CD14-positive monocyte (primary cell): ENCODE data around the gene ABHD1. TPM values are rescaled to one million over a fixed set of nuclear protein-coding genes. Genes with fewer than 3 reads are reported as not detected.

Source experiments
- DNase-seq, 3 donors: peaks; one replicate each; pipeline ENCODE4 v3.0.0-alpha.2; 2011 to 2022
- H2AFZ ChIP-seq: 2 replicates; pipeline ENCODE4 v1.6.0; 2012; ENCODE audit warnings: mild to moderate bottlenecking, low read depth, low read length, inconsistent platforms; ENCODE audit not compliant: insufficient read depth, poor library complexity, severe bottlenecking
- H3K27ac ChIP-seq, 2 donors: 1 replicate in 1 of 2; 2 replicates in 1 of 2; pipeline ENCODE4 v1.5.1; 2012 to 2013; ENCODE audit warnings: low read length in 2 of 2, control low read depth in 1 of 2, inconsistent platforms in 1 of 2, low read depth in 1 of 2, mild to moderate bottlenecking in 1 of 2
- H3K27me3 ChIP-seq, 2 donors: one replicate each; pipeline versions ENCODE4 v1.6.0 to v1.6.1; 2011 to 2013; ENCODE audit warnings: low read length in 2 of 2; ENCODE audit not compliant: control insufficient read depth in 2 of 2, insufficient read depth in 2 of 2
- H3K36me3 ChIP-seq, 2 donors: replicated peaks in 1 of 2; 1 replicate in 1 of 2; 2 replicates in 1 of 2; pipeline versions ENCODE4 v1.5.1 to v1.6.1; 2012 to 2013; ENCODE audit warnings: low read length in 2 of 2, control low read depth in 1 of 2, inconsistent platforms in 1 of 2, mild to moderate bottlenecking in 1 of 2; ENCODE audit not compliant: insufficient read depth in 2 of 2, control insufficient read depth in 1 of 2
- H3K4me1 ChIP-seq, 2 donors: 1 replicate in 1 of 2; 2 replicates in 1 of 2; pipeline versions ENCODE4 v1.5.1 to v1.6.1; 2012 to 2013; ENCODE audit warnings: low read length in 2 of 2, control low read depth in 1 of 2, inconsistent platforms in 1 of 2, mild to moderate bottlenecking in 1 of 2, moderate library complexity in 1 of 2; ENCODE audit not compliant: insufficient read depth in 2 of 2, control insufficient read depth in 1 of 2
- H3K4me2 ChIP-seq: replicated peaks from 2 replicates; pipeline ENCODE3; 2012; ENCODE audit warnings: low read length, moderate library complexity, mild to moderate bottlenecking; ENCODE audit not compliant: poor library complexity, severe bottlenecking; ENCODE audit errors: extremely low read depth
- H3K4me3 ChIP-seq, 3 experiments: fragments of 200-600 bp in 1 of 3; sonication (generic) in 1 of 3; replicated peaks in 1 of 3; 1 replicate in 2 of 3; 2 replicates in 1 of 3; pipeline ENCODE4 v1.5.1; 2011 to 2013; ENCODE audit warnings: low read length in 3 of 3, mild to moderate bottlenecking in 3 of 3, control low read depth in 2 of 3, low read depth in 2 of 3, inconsistent platforms in 1 of 3, moderate library complexity in 1 of 3
- H3K79me2 ChIP-seq: 2 replicates; pipeline ENCODE4 v1.6.0; 2012; ENCODE audit warnings: mild to moderate bottlenecking, control low read depth, inconsistent platforms, low read length, moderate library complexity; ENCODE audit not compliant: insufficient read depth
- H3K9ac ChIP-seq: 2 replicates; pipeline ENCODE4 v1.6.0; 2017; ENCODE audit warnings: low read length, mild to moderate bottlenecking; ENCODE audit not compliant: insufficient read depth, poor library complexity, severe bottlenecking
- H3K9me3 ChIP-seq, 2 donors: replicated peaks in 1 of 2; 1 replicate in 1 of 2; 2 replicates in 1 of 2; pipeline versions ENCODE4 v1.5.1 to v1.6.1; 2012 to 2013; ENCODE audit warnings: low read length in 2 of 2, control low read depth in 1 of 2; ENCODE audit not compliant: control insufficient read depth in 1 of 2, insufficient read depth in 1 of 2
- H4K20me1 ChIP-seq: 2 replicates; pipeline ENCODE4 v1.6.0; 2012; ENCODE audit warnings: mild to moderate bottlenecking, low read length, control low read depth, moderate library complexity; ENCODE audit not compliant: insufficient read depth
- H3K27ac Mint-ChIP-seq, 7 donors: one replicate each; pipeline ENCODE4 v1.8.0; 2020; ENCODE audit warnings: mild to moderate bottlenecking in 7 of 7, mixed read lengths in 7 of 7, moderate library complexity in 6 of 7, inconsistent platforms in 2 of 7
- H3K27me3 Mint-ChIP-seq, 3 donors: one replicate each; pipeline ENCODE4 v1.8.0; 2021 to 2022; ENCODE audit warnings: low read depth in 3 of 3, mild to moderate bottlenecking in 3 of 3, mixed read lengths in 3 of 3, moderate library complexity in 3 of 3, inconsistent platforms in 1 of 3
- H3K36me3 Mint-ChIP-seq, 2 donors: one replicate each; pipeline ENCODE4 v1.8.0; 2020; ENCODE audit warnings: mixed read lengths in 2 of 2, inconsistent platforms in 1 of 2, mild to moderate bottlenecking in 1 of 2
- H3K4me1 Mint-ChIP-seq: one replicate; pipeline ENCODE4 v1.8.0; 2020; ENCODE audit warnings: mild to moderate bottlenecking, mixed read lengths
- H3K4me3 Mint-ChIP-seq, 2 donors: one replicate each; pipeline ENCODE4 v1.8.0; 2020; ENCODE audit warnings: mild to moderate bottlenecking in 2 of 2, mixed read lengths in 2 of 2, moderate library complexity in 1 of 2
- H3K9me3 Mint-ChIP-seq, 7 donors: one replicate each; pipeline ENCODE4 v1.8.0; 2020 to 2022; ENCODE audit warnings: mixed read lengths in 7 of 7, mild to moderate bottlenecking in 6 of 7, moderate library complexity in 6 of 7, inconsistent platforms in 2 of 7
- WGBS: methylation state at CpG from one replicate; pipeline ENCODE4 v1.1.5; 2013; ENCODE audit warnings: missing lambda C conversion rate; ENCODE audit not compliant: insufficient coverage; 5-methylcytosine and 5-hydroxymethylcytosine counted together
- intact Hi-C, 2 donors: fragments of 100-400 bp; cut with micrococcal nuclease; formaldehyde crosslinking; loops; one replicate each; pipeline versions ENCODE4 v1.15.0 to v1.15.1; 2023
- polyA plus RNA-seq, 3 donors: library from polyadenylated mRNA; depleted of rRNA in 1 of 3; unstranded in 2 of 3; stranded (reverse) in 1 of 3; fragments of 300-500 nt in 2 of 3; fragments of >200 nt in 1 of 3; fragmentation: Illumina TruSeq in 2 of 3; gene quantifications; 1 replicate in 2 of 3; 2 replicates in 1 of 3; pipeline ENCODE4 v1.2.3, GENCODE V29; 2012 to 2021
- TF ChIP-seq, protein P1 (sequence below): fragments of 200-600 bp; IDR thresholded peaks from one replicate; pipeline ENCODE4 v1.8.0; 2022; ENCODE audit warnings: antibody characterized with exemption, mild to moderate bottlenecking

Gene ABHD1
- polyA plus RNA-seq, 3 donors = 0.08 to 1.2 (median 0.25) TPM

GRCh38 chr2:27139310-27139709 lies 15.7 kb downstream of the ABHD1 start, which contains the start of gene PRR30:
Gene PRR30, minus strand, starts transcription at chr2:27139410. Its CDS starts 1,081 bp downstream, at chr2:27138329.
- H3K9me3 Mint-ChIP-seq = peaks cover 0 to 2% (median 0%) of the 10 kb centered on the region in 7 donors
- peaks cover 5 to 7% of the 10 kb centered on the region in 2 donors for H3K4me1 ChIP-seq
- 97% methylated on average over 4 of the region's 4 CpGs for WGBS
- H3K79me2 ChIP-seq = peaks cover 1% of the 10 kb centered on the region
- intact Hi-C loops = no loop called here
- H3K4me3 ChIP-seq = no peak within 1 kb of the TSS
- no peaks in the 10 kb centered on the region for H4K20me1 ChIP-seq
- H3K27ac ChIP-seq = no peak within 1 kb of the TSS
- peaks cover 0 to 4% of the 10 kb centered on the region in 2 donors for H3K27me3 ChIP-seq
- H3K36me3 Mint-ChIP-seq = no peaks in the 10 kb centered on the region
- H3K4me1 Mint-ChIP-seq = peaks cover 3% of the 10 kb centered on the region
- DNase-seq = no peak
- peak within 1 kb of the TSS in 1 of 7 donors; percentile 33 for H3K27ac Mint-ChIP-seq
- H3K4me3 Mint-ChIP-seq = no peak within 1 kb of the TSS
- H3K9me3 ChIP-seq = no peaks in the 10 kb centered on the region
- TF ChIP-seq, protein P1, sequence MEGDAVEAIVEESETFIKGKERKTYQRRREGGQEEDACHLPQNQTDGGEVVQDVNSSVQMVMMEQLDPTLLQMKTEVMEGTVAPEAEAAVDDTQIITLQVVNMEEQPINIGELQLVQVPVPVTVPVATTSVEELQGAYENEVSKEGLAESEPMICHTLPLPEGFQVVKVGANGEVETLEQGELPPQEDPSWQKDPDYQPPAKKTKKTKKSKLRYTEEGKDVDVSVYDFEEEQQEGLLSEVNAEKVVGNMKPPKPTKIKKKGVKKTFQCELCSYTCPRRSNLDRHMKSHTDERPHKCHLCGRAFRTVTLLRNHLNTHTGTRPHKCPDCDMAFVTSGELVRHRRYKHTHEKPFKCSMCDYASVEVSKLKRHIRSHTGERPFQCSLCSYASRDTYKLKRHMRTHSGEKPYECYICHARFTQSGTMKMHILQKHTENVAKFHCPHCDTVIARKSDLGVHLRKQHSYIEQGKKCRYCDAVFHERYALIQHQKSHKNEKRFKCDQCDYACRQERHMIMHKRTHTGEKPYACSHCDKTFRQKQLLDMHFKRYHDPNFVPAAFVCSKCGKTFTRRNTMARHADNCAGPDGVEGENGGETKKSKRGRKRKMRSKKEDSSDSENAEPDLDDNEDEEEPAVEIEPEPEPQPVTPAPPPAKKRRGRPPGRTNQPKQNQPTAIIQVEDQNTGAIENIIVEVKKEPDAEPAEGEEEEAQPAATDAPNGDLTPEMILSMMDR = no peak
- H3K36me3 ChIP-seq = no peaks in the 10 kb centered on the region
- H2AFZ ChIP-seq = no peak within 1 kb of the TSS
- H3K9ac ChIP-seq = no peak within 1 kb of the TSS
- no peak within 1 kb of the TSS for H3K4me2 ChIP-seq
- H3K27me3 Mint-ChIP-seq = peaks cover 9 to 19% (median 18%) of the 10 kb centered on the region in 3 donors

DNA sequence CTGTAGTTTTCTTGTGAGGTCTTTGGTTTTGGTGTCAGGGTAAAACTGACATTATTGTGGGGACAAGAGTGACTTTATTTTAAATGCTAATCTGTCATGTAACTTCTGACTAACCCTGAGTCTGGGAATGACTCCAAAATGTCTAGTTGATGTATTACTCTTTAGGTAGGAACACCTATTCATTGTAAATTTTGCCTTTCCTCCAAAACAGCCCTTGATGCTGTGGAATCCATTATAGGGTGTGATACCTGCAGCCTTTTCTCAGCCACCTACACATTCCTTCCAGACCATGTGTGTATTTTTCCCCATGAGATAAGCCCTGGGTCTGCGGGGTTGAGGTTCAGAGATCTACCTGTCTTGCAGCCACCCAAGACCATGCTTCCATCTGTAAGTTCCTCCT lies 19.7 kb downstream of the ABHD1 start:
- Mint-ChIP-seq H3K36me3 (no peaks in the 10 kb centered on the region), H3K27ac (no peak overlapping the region), H3K27me3 (peaks cover 3 to 22% (median 21%) of the 10 kb centered on the region in 3 donors), H3K9me3 (peaks cover 0 to 2% (median 0%) of the 10 kb centered on the region in 7 donors), H3K4me3 (no peak overlapping the region), H3K4me1 (no peaks in the 10 kb centered on the region)
- Histone ChIP-seq H3K79me2 (no peaks in the 10 kb centered on the region), H3K4me3 (no peak overlapping the region), H3K4me2 (no peak overlapping the region), H3K27ac (no peak overlapping the region), H3K27me3 (peaks cover 0 to 4% of the 10 kb centered on the region in 2 donors), H3K9ac (no peak overlapping the region), H4K20me1 (no peaks in the 10 kb centered on the region), H3K4me1 (no peaks in the 10 kb centered on the region), H2AFZ (no peak overlapping the region), H3K9me3 (no peaks in the 10 kb centered on the region), H3K36me3 (no peaks in the 10 kb centered on the region)
- 100% methylated on average over 1 of the region's 1 CpG for WGBS
- TF ChIP-seq, protein P1 = no peak
- intact Hi-C loops = no loop called here
- no peak for DNase-seq
